Measurements from ENCODE around the gene PDGFRB.

DNA sequence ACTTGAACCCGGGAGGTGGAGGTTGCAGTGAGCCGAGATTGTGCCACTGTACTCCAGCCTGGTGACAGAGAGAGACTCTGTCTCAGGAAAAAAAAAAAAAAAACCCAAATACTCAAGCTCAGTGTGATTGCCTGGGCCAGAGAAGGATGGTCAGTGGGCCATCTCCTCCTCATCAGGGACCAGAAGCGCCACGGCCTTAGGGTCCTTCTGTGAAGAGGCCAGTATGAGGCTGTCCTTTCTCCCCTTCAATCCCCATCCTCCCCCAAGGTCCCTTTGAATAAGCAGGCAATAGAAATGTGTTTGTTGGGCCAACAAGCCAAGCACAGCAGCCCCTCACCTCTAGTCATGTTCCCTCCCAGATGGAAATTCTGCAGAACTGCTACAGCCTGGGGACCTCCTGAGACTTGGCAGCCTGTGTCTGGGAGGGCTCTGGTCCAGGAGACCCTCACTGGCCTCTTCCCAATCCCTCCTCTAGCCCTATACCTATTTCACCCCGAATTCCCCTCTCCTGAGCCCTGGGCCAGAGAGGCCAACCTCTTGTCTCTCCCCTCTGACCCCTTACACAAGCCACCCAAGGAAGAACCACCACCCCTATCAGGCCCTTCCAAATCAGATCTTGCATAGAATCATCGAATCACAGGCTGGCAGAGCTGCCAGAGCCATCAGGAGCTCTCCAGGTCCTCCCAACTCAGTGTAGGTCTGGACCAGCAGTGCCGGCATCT is 70.3 kb downstream of the PDGFRB start:
- TF ChIP-seq, protein P1, sequence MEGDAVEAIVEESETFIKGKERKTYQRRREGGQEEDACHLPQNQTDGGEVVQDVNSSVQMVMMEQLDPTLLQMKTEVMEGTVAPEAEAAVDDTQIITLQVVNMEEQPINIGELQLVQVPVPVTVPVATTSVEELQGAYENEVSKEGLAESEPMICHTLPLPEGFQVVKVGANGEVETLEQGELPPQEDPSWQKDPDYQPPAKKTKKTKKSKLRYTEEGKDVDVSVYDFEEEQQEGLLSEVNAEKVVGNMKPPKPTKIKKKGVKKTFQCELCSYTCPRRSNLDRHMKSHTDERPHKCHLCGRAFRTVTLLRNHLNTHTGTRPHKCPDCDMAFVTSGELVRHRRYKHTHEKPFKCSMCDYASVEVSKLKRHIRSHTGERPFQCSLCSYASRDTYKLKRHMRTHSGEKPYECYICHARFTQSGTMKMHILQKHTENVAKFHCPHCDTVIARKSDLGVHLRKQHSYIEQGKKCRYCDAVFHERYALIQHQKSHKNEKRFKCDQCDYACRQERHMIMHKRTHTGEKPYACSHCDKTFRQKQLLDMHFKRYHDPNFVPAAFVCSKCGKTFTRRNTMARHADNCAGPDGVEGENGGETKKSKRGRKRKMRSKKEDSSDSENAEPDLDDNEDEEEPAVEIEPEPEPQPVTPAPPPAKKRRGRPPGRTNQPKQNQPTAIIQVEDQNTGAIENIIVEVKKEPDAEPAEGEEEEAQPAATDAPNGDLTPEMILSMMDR (IDR thresholded peaks at IDR 0.05; ENCODE audit: low read depth, low read length), result no peak
- no peak for TF ChIP-seq POLR2A (IDR thresholded peaks at IDR 0.05; ENCODE audit: extremely low read depth, insufficient read length)
- TF ChIP-seq MYC (IDR thresholded peaks at IDR 0.05; ENCODE audit: low read depth, low read length), result no peak
